Right renal cortex interstitium (tissue), 3 donors: ENCODE results near the gene GLP2R. TPM values are rescaled to one million over a fixed set of nuclear protein-coding genes. Genes with fewer than 3 reads are reported as not detected.

Source experiments
- DNase-seq, 3 donors: peaks; one replicate each; pipeline ENCODE4 v3.0.0-alpha.2; 2013; ENCODE audit warnings: low read depth in 3 of 3, low spot score in 2 of 3
- polyA plus RNA-seq, 3 donors: library from polyadenylated mRNA; unstranded; fragments of 120-200 nt; gene quantifications; one replicate each; pipeline ENCODE4 v1.2.1, GENCODE V29; 2013; ENCODE audit not compliant: insufficient read length in 3 of 3

The GLP2R gene
- polyA plus RNA-seq, 3 donors = 0.03 to 0.08 TPM; not detected in 1

GRCh38 chr17:9897372-9897968, 71.7 kb downstream of the GLP2R start:
- DNase-seq = no peak

GRCh38 chr17:9898812-9899211, 73.1 kb downstream of the GLP2R start:
- no peak for DNase-seq

- DNase-seq = no peak
Measured at GRCh38 chr17:9899280-9900043, 73.7 kb downstream of the GLP2R start.

GRCh38 chr17:9900044-9900594, 74.4 kb downstream of the GLP2R start:
- no peak for DNase-seq

- DNase-seq = no peak
Measured at GRCh38 chr17:9900784-9901183, 75.1 kb downstream of the GLP2R start.

- DNase-seq = no peak
Measured at GRCh38 chr17:9902120-9902519, 76.4 kb downstream of the GLP2R start.

GRCh38 chr17:9904277-9905077, 78.8 kb downstream of the GLP2R start:
- DNase-seq = no peak

GRCh38 chr17:9905078-9905415, 79.3 kb downstream of the GLP2R start, which contains the start of gene RCVRN:
Gene RCVRN (minus strand): TSS chr17:9905271. CDS start chr17:9905180, 91 bp downstream.
- no peak for DNase-seq

- no peak for DNase-seq
Measured at GRCh38 chr17:9905902-9906301, 80.2 kb downstream of the GLP2R start.

GRCh38 chr17:9906616-9907015, 80.9 kb downstream of the GLP2R start:
- no peak for DNase-seq

GRCh38 chr17:9907131-9907530, 81.4 kb downstream of the GLP2R start:
- no peak for DNase-seq

GRCh38 chr17:9907883-9908648, 82.3 kb downstream of the GLP2R start:
- no peak for DNase-seq

GRCh38 chr17:9908649-9909042, 82.9 kb downstream of the GLP2R start:
- no peak for DNase-seq

- DNase-seq = no peak
Measured at GRCh38 chr17:9911089-9911488, 85.4 kb downstream of the GLP2R start.

GRCh38 chr17:9912121-9913099, 86.7 kb downstream of the GLP2R start:
- DNase-seq = no peak

GRCh38 chr17:9913476-9913875, 87.8 kb downstream of the GLP2R start:
- no peak for DNase-seq

GRCh38 chr17:9916108-9916507, 90.4 kb downstream of the GLP2R start:
- no peak for DNase-seq

GRCh38 chr17:9917131-9917530, 91.4 kb downstream of the GLP2R start:
- DNase-seq = no peak

GRCh38 chr17:9917801-9918200, 92.1 kb downstream of the GLP2R start:
- DNase-seq = no peak
